GM23338 (cell line): ENCODE results near the gene LYL1.

Experiments used
- CREB1 ChIP-seq: fragments of 250-450 bp; sonication (Bioruptor Pico); IDR thresholded peaks from 2 replicates; pipeline ENCODE4 v1.5.0; 2020; ENCODE audit warnings: low read depth, mild to moderate bottlenecking, moderate library complexity
- CTCF ChIP-seq, 2 experiments: fragments of 200-600 bp in 1 of 2; sonication (generic) in 1 of 2; conservative IDR thresholded peaks; 2 replicates each; pipeline versions ENCODE4 v1.5.1 to v1.6.1; 2016 to 2017; ENCODE audit warnings: antibody characterized with exemption in 2 of 2, low read depth in 2 of 2, mild to moderate bottlenecking in 2 of 2, moderate library complexity in 1 of 2
- EZH2 ChIP-seq: fragments of 200-600 bp; sonication (generic); IDR thresholded peaks from one replicate; pipeline ENCODE4 v1.8.0; 2017; ENCODE audit warnings: antibody characterized with exemption, mild to moderate bottlenecking, low read depth; ENCODE audit not compliant: unreplicated experiment
- EZH2phosphoT487 ChIP-seq: fragments of 200-600 bp; sonication (generic); IDR thresholded peaks from one replicate; pipeline ENCODE4 v1.8.1; 2018; ENCODE audit warnings: antibody characterized with exemption; ENCODE audit not compliant: unreplicated experiment
- JUNB ChIP-seq: IDR thresholded peaks from one replicate; pipeline ENCODE4 v1.6.1; 2016; ENCODE audit warnings: antibody characterized with exemption; ENCODE audit not compliant: unreplicated experiment
- NANOG ChIP-seq: IDR thresholded peaks from 2 replicates; pipeline ENCODE4 v1.6.1; 2016; ENCODE audit warnings: antibody characterized with exemption, borderline replicate concordance
- POLR2AphosphoS5 ChIP-seq: IDR thresholded peaks from 2 replicates; pipeline ENCODE4 v1.6.1; 2016; ENCODE audit warnings: antibody characterized with exemption, low read depth
- ZNF114 ChIP-seq: fragments of 250-450 bp; sonication (Bioruptor Pico); IDR thresholded peaks from 2 replicates; pipeline ENCODE4 v1.5.0; 2020; ENCODE audit warnings: mild to moderate bottlenecking, moderate library complexity
- ZNF331 ChIP-seq: fragments of 250-450 bp; sonication (Bioruptor Pico); IDR thresholded peaks from 2 replicates; pipeline ENCODE4 v1.5.0; 2020; ENCODE audit warnings: low read depth, mild to moderate bottlenecking, moderate library complexity
- TF ChIP-seq, protein P1 (sequence below): IDR thresholded peaks from one replicate; pipeline ENCODE4 v1.6.1; 2018; ENCODE audit warnings: antibody characterized with exemption; ENCODE audit not compliant: unreplicated experiment

- TF ChIP-seq CTCF (conservative IDR thresholded peaks at IDR 0.05; ENCODE audit: low read depth in 2 of 2) = no peak
- no peak for TF ChIP-seq EZH2
- TF ChIP-seq POLR2AphosphoS5 = no peak
- TF ChIP-seq JUNB = no peak
- TF ChIP-seq, protein P1, sequence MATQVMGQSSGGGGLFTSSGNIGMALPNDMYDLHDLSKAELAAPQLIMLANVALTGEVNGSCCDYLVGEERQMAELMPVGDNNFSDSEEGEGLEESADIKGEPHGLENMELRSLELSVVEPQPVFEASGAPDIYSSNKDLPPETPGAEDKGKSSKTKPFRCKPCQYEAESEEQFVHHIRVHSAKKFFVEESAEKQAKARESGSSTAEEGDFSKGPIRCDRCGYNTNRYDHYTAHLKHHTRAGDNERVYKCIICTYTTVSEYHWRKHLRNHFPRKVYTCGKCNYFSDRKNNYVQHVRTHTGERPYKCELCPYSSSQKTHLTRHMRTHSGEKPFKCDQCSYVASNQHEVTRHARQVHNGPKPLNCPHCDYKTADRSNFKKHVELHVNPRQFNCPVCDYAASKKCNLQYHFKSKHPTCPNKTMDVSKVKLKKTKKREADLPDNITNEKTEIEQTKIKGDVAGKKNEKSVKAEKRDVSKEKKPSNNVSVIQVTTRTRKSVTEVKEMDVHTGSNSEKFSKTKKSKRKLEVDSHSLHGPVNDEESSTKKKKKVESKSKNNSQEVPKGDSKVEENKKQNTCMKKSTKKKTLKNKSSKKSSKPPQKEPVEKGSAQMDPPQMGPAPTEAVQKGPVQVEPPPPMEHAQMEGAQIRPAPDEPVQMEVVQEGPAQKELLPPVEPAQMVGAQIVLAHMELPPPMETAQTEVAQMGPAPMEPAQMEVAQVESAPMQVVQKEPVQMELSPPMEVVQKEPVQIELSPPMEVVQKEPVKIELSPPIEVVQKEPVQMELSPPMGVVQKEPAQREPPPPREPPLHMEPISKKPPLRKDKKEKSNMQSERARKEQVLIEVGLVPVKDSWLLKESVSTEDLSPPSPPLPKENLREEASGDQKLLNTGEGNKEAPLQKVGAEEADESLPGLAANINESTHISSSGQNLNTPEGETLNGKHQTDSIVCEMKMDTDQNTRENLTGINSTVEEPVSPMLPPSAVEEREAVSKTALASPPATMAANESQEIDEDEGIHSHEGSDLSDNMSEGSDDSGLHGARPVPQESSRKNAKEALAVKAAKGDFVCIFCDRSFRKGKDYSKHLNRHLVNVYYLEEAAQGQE = no peak
- TF ChIP-seq EZH2phosphoT487 = no peak
- TF ChIP-seq CREB1 (CRISPR knock-in tag) = no peak
- no peak for TF ChIP-seq ZNF331 (CRISPR knock-in tag)
- no peak for TF ChIP-seq ZNF114 (CRISPR knock-in tag)
- TF ChIP-seq NANOG = no peak
These were observed 49.4 kb downstream of the LYL1 start for GRCh38 chr19:13053238-13053637.
